ENCODE results near the gene PXMP4. TPM values are rescaled to one million over a fixed set of nuclear protein-coding genes. Genes with fewer than 3 reads are reported as not detected.

PXMP4 gene
- total RNA-seq, 1 experiment from 2014 or later = 19.1 TPM

- Histone ChIP-seq H3K79me2 (ENCODE audit: low read depth) (peaks cover 22% of the 10 kb centered on the region), H3K9me3 (ENCODE audit: insufficient read depth, low read depth) (peaks cover 6% of the 10 kb centered on the region; the same call in 1 of the 2 replicates), H3F3A (ENCODE audit: insufficient read depth, low read depth) (peaks cover 51% of the 10 kb centered on the region), H3K4me2 (peak within 1 kb of the TSS; percentile 85), H2AFZ (peak within 1 kb of the TSS; percentile 80), H3K4me3 (peak within 1 kb of the TSS; percentile 64), H3K36me3 (ENCODE audit: low read depth) (peaks cover 7% of the 10 kb centered on the region; the same call in 1 of the 2 replicates), H3K27ac (peak within 1 kb of the TSS; percentile 94), H3K4me1 (replicated peaks; ENCODE audit: insufficient read depth) (peaks cover 59% of the 10 kb centered on the region), H3K9me2 (ENCODE audit: insufficient read depth) (no peaks in the 10 kb centered on the region), H3K27me3 (ENCODE audit: insufficient read depth, low read depth) (no peaks in the 10 kb centered on the region), H4K20me1 (ENCODE audit: insufficient read depth) (no peaks in the 10 kb centered on the region)
- intact Hi-C loops (cut with micrococcal nuclease; ENCODE audit: unreplicated experiment) = loop anchor here (1.0 to 5.0 kb wide), 8 partner anchors 45 to 381 kb away; partner anchors contain the start of genes CDK5RAP1, E2F1, EIF2S2 and NECAB3
- no TSS peak for BruUV-seq (replicated peaks)
- DNase-seq = peak in 1 of 2 experiments; percentile 69
- ChIA-PET CTCF (interaction anchor here (0.7 to 1.6 kb wide), 2 partner anchors 338 to 571 kb away, joined by 3 read pairs; no protein-coding TSS in a partner anchor), POLR2A (ENCODE audit: unreplicated experiment) (interaction anchor here (0.6 to 1.9 kb wide), 7 partner anchors 58 to 380 kb away, joined by 4 to 36 read pairs (median 6); partner anchors contain the start of genes ACTL10, CBFA2T2 and EIF2S2)
- no peak for TF ChIP-seq EZH2 (IDR thresholded peaks at IDR 0.05; ENCODE audit: low read depth)
- peak; percentile 83 for TF ChIP-seq CTCF (conservative IDR thresholded peaks at IDR 0.05)
Observed at GRCh38 chr20:33731693-33732165, 11.6 kb upstream of the PXMP4 start, which contains the start of gene ZNF341. Gene ZNF341, plus strand, starts transcription at chr20:33731996. Its CDS starts 26 bp downstream, at chr20:33732022.

DNA sequence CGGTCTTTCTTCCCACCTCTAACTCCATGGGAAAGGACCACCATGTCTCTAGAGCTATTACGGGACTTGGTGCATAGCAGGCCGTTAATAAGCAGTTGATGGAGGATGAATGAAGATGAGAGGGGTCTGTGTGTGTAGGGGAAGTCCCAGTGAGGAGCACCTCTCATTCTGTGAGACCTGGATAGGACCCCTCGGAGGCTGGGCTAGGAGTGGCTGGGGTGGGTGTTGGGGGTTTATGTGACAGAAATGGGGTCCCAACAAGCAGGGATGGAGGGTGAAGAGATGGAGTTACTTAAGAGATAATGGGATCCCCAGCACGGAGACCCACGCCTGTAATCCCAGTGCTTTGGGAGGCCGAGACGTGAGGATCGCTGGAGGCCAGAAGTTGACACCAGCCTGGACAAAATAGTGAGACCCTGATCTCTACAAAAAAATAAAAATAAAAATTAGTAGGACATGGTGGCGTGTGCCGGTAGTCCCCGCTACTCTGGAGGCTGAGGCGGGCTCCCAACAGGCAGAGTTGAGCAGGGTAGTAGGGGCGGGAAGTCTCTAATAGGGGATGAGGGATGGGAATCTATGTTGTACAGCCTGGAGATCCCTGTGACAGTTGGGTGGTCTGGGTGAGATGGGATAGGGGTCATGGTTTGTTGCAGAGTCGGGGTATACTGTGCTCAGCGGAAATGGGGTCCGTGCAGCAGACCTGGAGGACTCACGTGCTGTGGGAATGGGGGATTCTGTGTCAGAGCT lies 11.0 kb upstream of the PXMP4 start:
- H3K27ac ChIP-seq = peak overlapping the region; percentile 38
- H4K20me1 ChIP-seq (ENCODE audit: insufficient read depth) = no peaks in the 10 kb centered on the region
- no peaks in the 10 kb centered on the region for H3K27me3 ChIP-seq (ENCODE audit: insufficient read depth, low read depth)
- H3K79me2 ChIP-seq (ENCODE audit: low read depth) = peaks cover 16% of the 10 kb centered on the region
- intact Hi-C loops (cut with micrococcal nuclease; ENCODE audit: unreplicated experiment) = loop anchor here (1.0 to 5.0 kb wide), 7 partner anchors 45 to 381 kb away; partner anchors contain the start of genes CDK5RAP1, E2F1, EIF2S2 and NECAB3
- peak overlapping the region; percentile 75 for H3K4me2 ChIP-seq
- peak overlapping the region; percentile 80 for H2AFZ ChIP-seq
- 0 out of 2 replicates have a peak, but pooled peaks cover under 1% of the 10 kb centered on the region for H3K36me3 ChIP-seq (ENCODE audit: low read depth)
- H3K9me2 ChIP-seq (ENCODE audit: insufficient read depth) = no peaks in the 10 kb centered on the region
- ChIA-PET POLR2A (ENCODE audit: unreplicated experiment) (interaction anchor here (0.6 kb wide), 1 partner anchor 64 kb away, joined by 6 read pairs; the partner anchor contains the start of gene ACTL10), CTCF (no interaction called here)
- TF ChIP-seq CTCF (conservative IDR thresholded peaks at IDR 0.05) (no peak), EZH2 (IDR thresholded peaks at IDR 0.05; ENCODE audit: low read depth) (no peak)
- peak overlapping the region; percentile 55; the same call in 1 of the 2 replicates for H3K4me3 ChIP-seq
- peaks cover 62% of the 10 kb centered on the region for H3K4me1 ChIP-seq (replicated peaks; ENCODE audit: insufficient read depth)
- BruUV-seq (replicated peaks) = TSS peak; percentile 57
- H3F3A ChIP-seq (ENCODE audit: insufficient read depth, low read depth) = peaks cover 55% of the 10 kb centered on the region
- no peak for DNase-seq
- H3K9me3 ChIP-seq (ENCODE audit: insufficient read depth, low read depth) = no peaks in the 10 kb centered on the region; the same call in 1 of the 2 replicates

- ChIA-PET POLR2A (ENCODE audit: unreplicated experiment) (no interaction called here), CTCF (interaction anchor here (0.5 kb wide), 1 partner anchor 9 kb away, joined by 5 read pairs; no protein-coding TSS in a partner anchor)
- TF ChIP-seq CTCF (conservative IDR thresholded peaks at IDR 0.05) = no peak
- TF ChIP-seq EZH2 (IDR thresholded peaks at IDR 0.05; ENCODE audit: low read depth) = no peak
- Histone ChIP-seq H3K4me2 (peak overlapping the region; percentile 59), H3K27me3 (ENCODE audit: insufficient read depth, low read depth) (no peaks in the 10 kb centered on the region), H3K79me2 (ENCODE audit: low read depth) (no peaks in the 10 kb centered on the region), H3F3A (ENCODE audit: insufficient read depth, low read depth) (peaks cover 62% of the 10 kb centered on the region), H3K4me1 (replicated peaks; ENCODE audit: insufficient read depth) (peaks cover 66% of the 10 kb centered on the region), H3K4me3 (no peak overlapping the region), H4K20me1 (ENCODE audit: insufficient read depth) (no peaks in the 10 kb centered on the region), H3K9me2 (ENCODE audit: insufficient read depth) (no peaks in the 10 kb centered on the region), H3K9me3 (ENCODE audit: insufficient read depth, low read depth) (no peaks in the 10 kb centered on the region), H2AFZ (no peak overlapping the region), H3K36me3 (ENCODE audit: low read depth) (no peaks in the 10 kb centered on the region), H3K27ac (peak overlapping the region; percentile 27)
- intact Hi-C loops (cut with micrococcal nuclease; ENCODE audit: unreplicated experiment) = no loop called here
- DNase-seq = peak in 1 of 2 experiments; percentile 43
- BruUV-seq (replicated peaks) = no TSS peak
Observed at GRCh38 chr20:33729101-33729500, 9.0 kb upstream of the PXMP4 start.

Measured in PC-9 (cell line).